HFFc6 (cell line): ENCODE measurements around the gene GPR55. TPM values are rescaled to one million over a fixed set of nuclear protein-coding genes. Genes with fewer than 3 reads are reported as not detected.

Experiments used
- DNase-seq: peaks from one replicate; pipeline ENCODE4 v3.0.0-alpha.2; 2018
- H3K27ac Mint-ChIP-seq: 2 replicates; pipeline ENCODE4 v1.8.0; 2020; ENCODE audit warnings: mild to moderate bottlenecking, mixed read lengths
- H3K27me3 Mint-ChIP-seq: 2 replicates; pipeline ENCODE4 v1.8.0; 2021; ENCODE audit warnings: mild to moderate bottlenecking, moderate library complexity, mixed read lengths; ENCODE audit not compliant: insufficient read depth
- H3K36me3 Mint-ChIP-seq: 2 replicates; pipeline ENCODE4 v1.8.0; 2021; ENCODE audit warnings: low read depth, mixed read lengths
- H3K4me1 Mint-ChIP-seq: 2 replicates; pipeline ENCODE4 v1.8.0; 2020; ENCODE audit warnings: low read depth, mixed read lengths
- H3K4me3 Mint-ChIP-seq: 2 replicates; pipeline ENCODE4 v1.8.0; 2020; ENCODE audit warnings: mild to moderate bottlenecking, moderate library complexity, mixed read lengths
- H3K9me3 Mint-ChIP-seq: 2 replicates; pipeline ENCODE4 v1.8.0; 2020; ENCODE audit warnings: mild to moderate bottlenecking, mixed read lengths
- total RNA-seq, 6 experiments: library from RNA; stranded (reverse); fragmentation: NEBNext Ultra II Directional; extraction: Animal tissue kit (Norgen Biotek cat#: 25700); gene quantifications; 2 replicates in 1 of 6; 3 replicates in 5 of 6; pipeline ENCODE4 v1.2.3, GENCODE V29; 2021
- TF ChIP-seq, protein P1 (sequence below): fragments of 200-600 bp; sonication (generic); IDR thresholded peaks from 2 replicates; pipeline ENCODE4 v1.5.0; 2021; ENCODE audit warnings: antibody characterized with exemption, mild to moderate bottlenecking

GPR55 gene
- total RNA-seq, 6 experiments from 2014 or later = not detected

GRCh38 chr2:230885463-230886130 lies 39.4 kb downstream of the GPR55 start:
- H3K9me3 Mint-ChIP-seq = no peaks in the 10 kb centered on the region
- H3K27ac Mint-ChIP-seq = no peak overlapping the region

GRCh38 chr2:230881840-230882239 lies 43.2 kb downstream of the GPR55 start:
- H3K36me3 Mint-ChIP-seq = no peaks in the 10 kb centered on the region
- no peak overlapping the region for H3K27ac Mint-ChIP-seq
- no peaks in the 10 kb centered on the region for H3K9me3 Mint-ChIP-seq
- no peak for DNase-seq
- no peaks in the 10 kb centered on the region for H3K4me1 Mint-ChIP-seq
- peaks cover 3% of the 10 kb centered on the region; the same call in 1 of the 2 replicates for H3K27me3 Mint-ChIP-seq
- TF ChIP-seq, protein P1, sequence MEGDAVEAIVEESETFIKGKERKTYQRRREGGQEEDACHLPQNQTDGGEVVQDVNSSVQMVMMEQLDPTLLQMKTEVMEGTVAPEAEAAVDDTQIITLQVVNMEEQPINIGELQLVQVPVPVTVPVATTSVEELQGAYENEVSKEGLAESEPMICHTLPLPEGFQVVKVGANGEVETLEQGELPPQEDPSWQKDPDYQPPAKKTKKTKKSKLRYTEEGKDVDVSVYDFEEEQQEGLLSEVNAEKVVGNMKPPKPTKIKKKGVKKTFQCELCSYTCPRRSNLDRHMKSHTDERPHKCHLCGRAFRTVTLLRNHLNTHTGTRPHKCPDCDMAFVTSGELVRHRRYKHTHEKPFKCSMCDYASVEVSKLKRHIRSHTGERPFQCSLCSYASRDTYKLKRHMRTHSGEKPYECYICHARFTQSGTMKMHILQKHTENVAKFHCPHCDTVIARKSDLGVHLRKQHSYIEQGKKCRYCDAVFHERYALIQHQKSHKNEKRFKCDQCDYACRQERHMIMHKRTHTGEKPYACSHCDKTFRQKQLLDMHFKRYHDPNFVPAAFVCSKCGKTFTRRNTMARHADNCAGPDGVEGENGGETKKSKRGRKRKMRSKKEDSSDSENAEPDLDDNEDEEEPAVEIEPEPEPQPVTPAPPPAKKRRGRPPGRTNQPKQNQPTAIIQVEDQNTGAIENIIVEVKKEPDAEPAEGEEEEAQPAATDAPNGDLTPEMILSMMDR = no peak
- H3K4me3 Mint-ChIP-seq = no peak overlapping the region

More at GRCh38 chr2:230885463-230886130, 39.4 kb downstream of the GPR55 start:
- H3K27me3 Mint-ChIP-seq = peaks cover 11% of the 10 kb centered on the region
- H3K4me1 Mint-ChIP-seq = no peaks in the 10 kb centered on the region
- no peak overlapping the region for H3K4me3 Mint-ChIP-seq
- TF ChIP-seq, protein P1 = no peak
- H3K36me3 Mint-ChIP-seq = no peaks in the 10 kb centered on the region
- DNase-seq = peak; percentile 17

- H3K9me3 Mint-ChIP-seq = no peaks in the 10 kb centered on the region
- no peaks in the 10 kb centered on the region for H3K4me1 Mint-ChIP-seq
- no peak overlapping the region for H3K27ac Mint-ChIP-seq
- no peak for DNase-seq
- peaks cover 3% of the 10 kb centered on the region; the same call in 1 of the 2 replicates for H3K27me3 Mint-ChIP-seq
- TF ChIP-seq, protein P1 = no peak
- H3K4me3 Mint-ChIP-seq = no peak overlapping the region
- no peaks in the 10 kb centered on the region for H3K36me3 Mint-ChIP-seq
Measured at GRCh38 chr2:230879891-230880290, 45.2 kb downstream of the GPR55 start.

- Mint-ChIP-seq H3K4me3 (no peak overlapping the region), H3K4me1 (no peaks in the 10 kb centered on the region), H3K27me3 (peaks cover 3% of the 10 kb centered on the region), H3K36me3 (no peaks in the 10 kb centered on the region), H3K27ac (no peak overlapping the region), H3K9me3 (no peaks in the 10 kb centered on the region)
- DNase-seq = no peak
- TF ChIP-seq, protein P1 = no peak
Measured at GRCh38 chr2:230879271-230879882, 45.7 kb downstream of the GPR55 start.

- no peaks in the 10 kb centered on the region for H3K36me3 Mint-ChIP-seq
- no peak overlapping the region for H3K4me3 Mint-ChIP-seq
Measured at GRCh38 chr2:230878599-230879188, 46.3 kb downstream of the GPR55 start.

More at GRCh38 chr2:230878599-230879188, 46.3 kb downstream of the GPR55 start:
- Mint-ChIP-seq H3K27me3 (peaks cover 3% of the 10 kb centered on the region), H3K27ac (no peak overlapping the region), H3K4me1 (no peaks in the 10 kb centered on the region), H3K9me3 (no peaks in the 10 kb centered on the region)
- DNase-seq = no peak
- TF ChIP-seq, protein P1 = no peak
